Panc1 (cell line): Measurements from ENCODE around the gene ARHGEF10L. TPM values are rescaled to one million over a fixed set of nuclear protein-coding genes. Genes with fewer than 3 reads are reported as not detected.

Source experiments
- ATAC-seq: fragments of 200-7000 bp; cut with Tn5 transposase; 2 replicates; pipeline ENCODE4 v1.9.1; 2020; ENCODE audit warnings: mild to moderate bottlenecking, moderate library complexity
- BruUV-seq: library from RNA; stranded (reverse); fragments of 400-500 nt; replicated peaks from 2 replicates; lab custom pipeline; 2021; lab: Mats Ljungman, UMichigan
- CTCF ChIA-PET: fragments of 300-600 bp; sonication (Branson Sonifier 250); formaldehyde crosslinking; loops from one replicate; lab custom pipeline; 2022; ENCODE audit warnings: antibody characterized with exemption; lab: Charles Lee
- POLR2A ChIA-PET: fragments of 300-600 bp; sonication (Branson Sonifier 250); formaldehyde crosslinking; loops from one replicate; lab custom pipeline; 2022; ENCODE audit warnings: antibody characterized with exemption; lab: Charles Lee
- DNase-seq: peaks from one replicate; pipeline ENCODE4 v3.0.0-alpha.2; 2010; ENCODE audit warnings: low read depth, low spot score
- H3K27ac ChIP-seq: 2 replicates; pipeline ENCODE4 v1.5.1; 2011; ENCODE audit warnings: mild to moderate bottlenecking, low read length, inconsistent platforms
- H3K27me3 ChIP-seq: fragments of 200-500 bp; sonication (Bioruptor generic); 2 replicates; pipeline ENCODE4 v1.6.0; 2014; ENCODE audit warnings: low read length, inconsistent platforms; ENCODE audit not compliant: control insufficient read depth, insufficient read depth
- H3K36me3 ChIP-seq: fragments of 200-500 bp; sonication (Bioruptor generic); 2 replicates; pipeline ENCODE4 v1.5.1; 2014; ENCODE audit warnings: inconsistent platforms, mild to moderate bottlenecking, low read length, moderate library complexity; ENCODE audit not compliant: control insufficient read depth, insufficient read depth
- H3K4me1 ChIP-seq: 2 replicates; pipeline ENCODE4 v1.5.1; 2011; ENCODE audit warnings: inconsistent platforms, mild to moderate bottlenecking, low read length, moderate library complexity; ENCODE audit not compliant: control insufficient read depth, insufficient read depth
- H3K4me3 ChIP-seq, 2 experiments: 2 replicates each; pipeline ENCODE4 v1.5.1; 2011 to 2012; ENCODE audit warnings: low read depth in 2 of 2, low read length in 2 of 2, mild to moderate bottlenecking in 2 of 2, inconsistent platforms in 1 of 2, moderate library complexity in 1 of 2
- H3K9me3 ChIP-seq: fragments of 200-500 bp; sonication (Bioruptor generic); 2 replicates; pipeline ENCODE4 v1.5.1; 2014; ENCODE audit warnings: low read depth, mild to moderate bottlenecking, inconsistent platforms, low read length, moderate library complexity; ENCODE audit not compliant: control insufficient read depth, insufficient read depth
- CTCF ChIP-seq: fragments of 450-650 bp; IDR thresholded peaks from 2 replicates; pipeline ENCODE4 v1.5.1; 2017; ENCODE audit warnings: mild to moderate bottlenecking
- POLR2AphosphoS5 ChIP-seq: IDR thresholded peaks from 2 replicates; pipeline ENCODE4 v1.6.1; 2012; ENCODE audit warnings: mild to moderate bottlenecking, low read depth, low read length, moderate library complexity
- SIN3A ChIP-seq: IDR thresholded peaks from 2 replicates; pipeline ENCODE4 v1.6.1; 2012; ENCODE audit warnings: low read depth, mild to moderate bottlenecking, low read length, moderate library complexity, borderline replicate concordance; ENCODE audit not compliant: insufficient read depth
- TCF7L2 ChIP-seq: IDR thresholded peaks from 2 replicates; pipeline ENCODE4 v1.6.1; 2011; ENCODE audit warnings: mild to moderate bottlenecking, low read depth, low read length, inconsistent platforms
- in situ Hi-C: cut with HindIII; loops from 2 replicates; pipeline ENCODE4 v1.10.0; 2016; ENCODE audit warnings: low sequenced_read_pairs, low pct_unique_long_range_greater_than_20kb
- intact Hi-C: fragments of 100-400 bp; cut with micrococcal nuclease; formaldehyde crosslinking; loops from one replicate; pipeline ENCODE4 v1.10.0; 2022; ENCODE audit not compliant: unreplicated experiment
- total RNA-seq: library from RNA; stranded (reverse); gene quantifications from one replicate; pipeline ENCODE4 v1.2.1, GENCODE V29; 2021; ENCODE audit not compliant: unreplicated experiment
- TF ChIP-seq, protein P1 (sequence below), 2 experiments: IDR thresholded peaks; 2 replicates each; pipeline ENCODE4 v1.6.1; 2011 to 2012; ENCODE audit warnings: low read depth in 2 of 2, control low read depth in 1 of 2, low read length in 1 of 2, mild to moderate bottlenecking in 1 of 2, moderate library complexity in 1 of 2; ENCODE audit not compliant: insufficient read depth in 1 of 2

Gene ARHGEF10L
- total RNA-seq, 1 experiment from 2014 or later = 5.9 TPM

DNA sequence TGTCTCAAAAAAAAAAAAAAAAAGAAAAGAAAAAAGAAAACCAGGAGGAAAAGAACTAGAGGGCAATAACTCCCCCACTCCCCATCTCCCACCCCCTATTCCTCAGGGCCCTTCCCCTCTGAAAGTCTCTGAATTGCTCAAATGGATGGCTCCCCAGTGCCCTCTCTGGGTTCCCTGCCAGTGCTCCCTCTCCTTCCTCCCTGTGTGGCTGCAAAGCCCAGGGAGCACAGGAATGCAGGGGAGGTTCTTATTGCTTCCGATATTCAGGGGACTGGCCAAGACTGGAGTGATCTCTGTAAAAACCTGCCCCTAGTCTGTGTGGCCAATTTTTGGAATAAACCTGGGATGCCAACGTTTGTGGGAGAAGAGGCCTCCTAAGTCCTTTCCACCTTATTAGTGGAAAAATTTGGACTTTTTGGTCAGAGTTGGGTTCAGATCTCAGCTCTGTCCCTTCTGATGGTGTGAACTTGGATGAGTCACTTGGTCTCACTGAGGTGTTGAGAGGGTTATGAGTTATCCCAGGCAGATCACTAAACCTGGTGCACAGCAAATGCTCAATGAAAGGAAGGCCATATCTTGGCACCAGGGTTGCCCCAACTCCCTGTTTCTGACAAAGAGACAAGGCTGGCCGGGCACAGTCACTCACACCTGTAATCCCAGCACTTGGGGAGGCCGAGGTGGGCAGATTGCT is 13.4 kb upstream of the ARHGEF10L start:
- no peaks in the 10 kb centered on the region for H3K9me3 ChIP-seq
- ATAC-seq = no peak
- in situ Hi-C loops = no loop called here
- no peaks in the 10 kb centered on the region for H3K27me3 ChIP-seq
- H3K4me3 ChIP-seq = no peak overlapping the region
- peak overlapping the region; percentile 55; the same call in 1 of the 2 replicates for H3K27ac ChIP-seq
- CTCF ChIA-PET = no interaction called here
- DNase-seq = no peak
- intact Hi-C loops = no loop called here
- no TSS peak for BruUV-seq
- no peaks in the 10 kb centered on the region for H3K36me3 ChIP-seq
- TF ChIP-seq, protein P1, sequence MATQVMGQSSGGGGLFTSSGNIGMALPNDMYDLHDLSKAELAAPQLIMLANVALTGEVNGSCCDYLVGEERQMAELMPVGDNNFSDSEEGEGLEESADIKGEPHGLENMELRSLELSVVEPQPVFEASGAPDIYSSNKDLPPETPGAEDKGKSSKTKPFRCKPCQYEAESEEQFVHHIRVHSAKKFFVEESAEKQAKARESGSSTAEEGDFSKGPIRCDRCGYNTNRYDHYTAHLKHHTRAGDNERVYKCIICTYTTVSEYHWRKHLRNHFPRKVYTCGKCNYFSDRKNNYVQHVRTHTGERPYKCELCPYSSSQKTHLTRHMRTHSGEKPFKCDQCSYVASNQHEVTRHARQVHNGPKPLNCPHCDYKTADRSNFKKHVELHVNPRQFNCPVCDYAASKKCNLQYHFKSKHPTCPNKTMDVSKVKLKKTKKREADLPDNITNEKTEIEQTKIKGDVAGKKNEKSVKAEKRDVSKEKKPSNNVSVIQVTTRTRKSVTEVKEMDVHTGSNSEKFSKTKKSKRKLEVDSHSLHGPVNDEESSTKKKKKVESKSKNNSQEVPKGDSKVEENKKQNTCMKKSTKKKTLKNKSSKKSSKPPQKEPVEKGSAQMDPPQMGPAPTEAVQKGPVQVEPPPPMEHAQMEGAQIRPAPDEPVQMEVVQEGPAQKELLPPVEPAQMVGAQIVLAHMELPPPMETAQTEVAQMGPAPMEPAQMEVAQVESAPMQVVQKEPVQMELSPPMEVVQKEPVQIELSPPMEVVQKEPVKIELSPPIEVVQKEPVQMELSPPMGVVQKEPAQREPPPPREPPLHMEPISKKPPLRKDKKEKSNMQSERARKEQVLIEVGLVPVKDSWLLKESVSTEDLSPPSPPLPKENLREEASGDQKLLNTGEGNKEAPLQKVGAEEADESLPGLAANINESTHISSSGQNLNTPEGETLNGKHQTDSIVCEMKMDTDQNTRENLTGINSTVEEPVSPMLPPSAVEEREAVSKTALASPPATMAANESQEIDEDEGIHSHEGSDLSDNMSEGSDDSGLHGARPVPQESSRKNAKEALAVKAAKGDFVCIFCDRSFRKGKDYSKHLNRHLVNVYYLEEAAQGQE (IDR thresholded peaks at IDR 0.05; ENCODE audit: insufficient read depth in 1 of 2, low read depth in 2 of 2, low read length in 1 of 2) = no peak
- POLR2A ChIA-PET = no interaction called here
- H3K4me1 ChIP-seq = peaks cover 15% of the 10 kb centered on the region

GRCh38 chr1:17527036-17527914 is 12.2 kb upstream of the ARHGEF10L start:
- H3K27me3 ChIP-seq = no peaks in the 10 kb centered on the region
- in situ Hi-C loops (no loop called here), intact Hi-C loops (no loop called here)
- CTCF ChIA-PET = interaction anchor here (0.6 kb wide), 1 partner anchor 343 kb away, joined by 3 read pairs; no protein-coding TSS in a partner anchor
- peak overlapping the region; percentile 61 for H3K27ac ChIP-seq
- H3K9me3 ChIP-seq = no peaks in the 10 kb centered on the region
- POLR2A ChIA-PET = no interaction called here
- H3K4me3 ChIP-seq = no peak overlapping the region
- ATAC-seq = no peak
- H3K4me1 ChIP-seq = peaks cover 26% of the 10 kb centered on the region
- BruUV-seq = no TSS peak
- no peaks in the 10 kb centered on the region for H3K36me3 ChIP-seq
- DNase-seq = no peak
- no peak for TF ChIP-seq TCF7L2
- TF ChIP-seq, protein P1 (IDR thresholded peaks at IDR 0.05; ENCODE audit: insufficient read depth in 1 of 2, low read depth in 2 of 2, low read length in 1 of 2) = no peak
- no peak for TF ChIP-seq CTCF
- no peak for TF ChIP-seq SIN3A
- no peak for TF ChIP-seq POLR2AphosphoS5
